Smooth muscle cell (in vitro differentiated cells): ENCODE measurements around the gene TXNDC16. TPM values are rescaled to one million over a fixed set of nuclear protein-coding genes. Genes with fewer than 3 reads are reported as not detected.

Experiments used
- DNase-seq: peaks from one replicate; lab custom pipeline; 2025; ENCODE audit not compliant: unreplicated experiment; lab: John Stamatoyannopoulos, UW
- H2AFZ ChIP-seq: fragments of 200-600 bp; sonication (generic); 2 replicates; pipeline ENCODE4 v1.6.0; 2016; ENCODE audit warnings: antibody characterized with exemption, low read depth, mild to moderate bottlenecking
- H3F3A ChIP-seq: fragments of 200-600 bp; sonication (generic); 2 replicates; pipeline ENCODE4 v1.6.0; 2017; ENCODE audit warnings: antibody characterized with exemption, low read depth
- H3K27ac ChIP-seq: fragments of 200-600 bp; sonication (generic); 2 replicates; pipeline ENCODE4 v1.5.1; 2016; ENCODE audit warnings: low read depth, mild to moderate bottlenecking
- H3K27me3 ChIP-seq: fragments of 200-600 bp; sonication (generic); 2 replicates; pipeline ENCODE4 v1.6.1; 2016; ENCODE audit warnings: low read depth, mild to moderate bottlenecking
- H3K36me3 ChIP-seq: fragments of 200-600 bp; sonication (generic); 2 replicates; pipeline ENCODE4 v1.5.1; 2016; ENCODE audit warnings: low read depth
- H3K4me1 ChIP-seq: fragments of 200-600 bp; sonication (generic); 2 replicates; pipeline ENCODE4 v1.5.1; 2016; ENCODE audit warnings: low read depth
- H3K4me2 ChIP-seq: fragments of 200-600 bp; sonication (generic); 2 replicates; pipeline ENCODE4 v1.6.0; 2016; ENCODE audit warnings: mild to moderate bottlenecking
- H3K4me3 ChIP-seq: fragments of 200-600 bp; sonication (generic); 2 replicates; pipeline ENCODE4 v1.5.1; 2016; ENCODE audit warnings: mild to moderate bottlenecking
- H3K79me2 ChIP-seq: fragments of 200-600 bp; sonication (generic); 2 replicates; pipeline ENCODE4 v1.6.0; 2016; ENCODE audit warnings: low read depth, mild to moderate bottlenecking
- H3K9ac ChIP-seq: fragments of 200-600 bp; sonication (generic); 2 replicates; pipeline ENCODE4 v1.6.0; 2016; ENCODE audit warnings: low read depth
- H3K9me3 ChIP-seq: fragments of 200-600 bp; sonication (generic); replicated peaks from 2 replicates; pipeline ENCODE4 v1.5.1; 2016; ENCODE audit warnings: low read depth
- H4K20me1 ChIP-seq: fragments of 200-600 bp; sonication (generic); 2 replicates; pipeline ENCODE4 v1.6.0; 2016; ENCODE audit warnings: low read depth
- CTCF ChIP-seq: fragments of 200-600 bp; sonication (generic); IDR thresholded peaks from 2 replicates; pipeline ENCODE4 v1.5.1; 2017; ENCODE audit warnings: borderline replicate concordance, mild to moderate bottlenecking, antibody characterized with exemption; ENCODE audit not compliant: insufficient read depth, poor library complexity, severe bottlenecking
- WGBS: methylation state at CpG from one replicate; pipeline ENCODE4 v1.1.7; 2016; ENCODE audit warnings: low lambda C conversion rate; 5-methylcytosine and 5-hydroxymethylcytosine counted together
- polyA plus RNA-seq: library from polyadenylated mRNA; unstranded; fragments of >200 nt; fragmentation: Nextera tagmentation; extraction: Ambion mirVana; gene quantifications from 2 replicates; pipeline ENCODE4 v1.2.1, GENCODE V29; 2016
- total RNA-seq: library from RNA; depleted of rRNA; stranded (reverse); fragments of >200 nt; gene quantifications from 2 replicates; pipeline ENCODE4 v1.2.3, GENCODE V29; 2014

The TXNDC16 gene
- total and polyA plus RNA-seq, 2 experiments from 2014 or later: 1.8 to 5.6 TPM

DNA sequence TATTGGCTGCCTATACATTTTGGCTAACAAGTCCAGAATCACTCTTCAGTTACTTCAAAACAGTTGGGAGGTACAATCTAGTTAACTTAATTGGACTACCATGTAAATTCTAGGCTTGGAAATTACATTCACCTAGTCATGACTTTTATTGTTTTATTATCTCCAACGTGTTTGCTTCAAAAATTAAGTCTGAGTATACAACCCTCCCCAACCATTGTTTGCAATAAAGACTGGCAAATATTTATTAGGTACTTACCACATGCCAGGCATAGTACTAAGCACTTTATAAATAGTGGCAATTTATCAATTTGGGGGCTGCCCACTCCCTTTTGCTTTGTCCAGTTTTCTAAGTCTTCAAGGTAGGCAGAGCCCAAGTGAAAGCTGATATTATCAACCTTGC, 30.3 kb downstream of the TXNDC16 start:
- no peak for TF ChIP-seq CTCF
- Histone ChIP-seq H2AFZ (no peak overlapping the region), H3K4me1 (no peaks in the 10 kb centered on the region), H3K79me2 (no peaks in the 10 kb centered on the region), H3K9ac (no peak overlapping the region), H3K27ac (no peak overlapping the region), H3K36me3 (no peaks in the 10 kb centered on the region), H3K27me3 (no peaks in the 10 kb centered on the region), H3F3A (no peaks in the 10 kb centered on the region), H3K4me3 (no peak overlapping the region), H3K4me2 (no peak overlapping the region), H3K9me3 (no peaks in the 10 kb centered on the region), H4K20me1 (no peaks in the 10 kb centered on the region)
- 40% methylated on average over 1 of the region's 1 CpG for WGBS
- no peak for DNase-seq

- no peaks in the 10 kb centered on the region for H3K4me1 ChIP-seq
- no peaks in the 10 kb centered on the region for H3K79me2 ChIP-seq
- no peaks in the 10 kb centered on the region for H3K36me3 ChIP-seq
- no peak for TF ChIP-seq CTCF
- 89% methylated on average over 4 of the region's 4 CpGs for WGBS
- no peak overlapping the region for H3K9ac ChIP-seq
- no peaks in the 10 kb centered on the region for H4K20me1 ChIP-seq
- H2AFZ ChIP-seq: no peak overlapping the region
- no peak overlapping the region for H3K4me3 ChIP-seq
- no peaks in the 10 kb centered on the region for H3F3A ChIP-seq
- no peak for DNase-seq
- no peak overlapping the region for H3K4me2 ChIP-seq
- no peak overlapping the region for H3K27ac ChIP-seq
- no peaks in the 10 kb centered on the region for H3K27me3 ChIP-seq
- H3K9me3 ChIP-seq: no peaks in the 10 kb centered on the region
Measured at GRCh38 chr14:52514046-52514811, 38.1 kb downstream of the TXNDC16 start.

DNA sequence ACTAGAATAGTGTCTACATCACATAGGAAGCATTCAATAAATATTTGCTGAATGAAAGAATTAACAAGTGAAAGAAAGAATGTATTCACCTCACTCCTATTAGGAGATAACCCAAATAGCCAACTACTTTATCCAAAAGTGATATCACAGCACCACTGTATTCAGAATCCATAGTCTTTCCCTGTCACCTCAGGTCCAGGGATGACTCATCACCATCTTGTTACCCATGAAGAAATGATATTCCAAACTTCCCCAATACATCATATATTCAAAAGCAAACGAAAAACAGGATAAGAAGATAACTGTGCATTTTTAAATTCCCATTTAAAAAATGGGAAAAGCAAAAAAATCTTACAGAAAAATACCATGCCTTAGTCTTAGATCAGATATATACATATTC, 39.1 kb downstream of the TXNDC16 start:
- WGBS: 91% methylated on average over 1 of the region's 1 CpG
- no peak overlapping the region for H3K9ac ChIP-seq
- no peak for DNase-seq
- H3K36me3 ChIP-seq: no peaks in the 10 kb centered on the region
- H3F3A ChIP-seq: no peaks in the 10 kb centered on the region
- no peaks in the 10 kb centered on the region for H3K79me2 ChIP-seq
- H3K4me3 ChIP-seq: no peak overlapping the region
- H3K9me3 ChIP-seq: no peaks in the 10 kb centered on the region
- H3K4me2 ChIP-seq: no peak overlapping the region
- H2AFZ ChIP-seq: no peak overlapping the region
- no peaks in the 10 kb centered on the region for H3K27me3 ChIP-seq
- H3K4me1 ChIP-seq: no peaks in the 10 kb centered on the region
- no peaks in the 10 kb centered on the region for H4K20me1 ChIP-seq
- no peak for TF ChIP-seq CTCF
- no peak overlapping the region for H3K27ac ChIP-seq

DNA sequence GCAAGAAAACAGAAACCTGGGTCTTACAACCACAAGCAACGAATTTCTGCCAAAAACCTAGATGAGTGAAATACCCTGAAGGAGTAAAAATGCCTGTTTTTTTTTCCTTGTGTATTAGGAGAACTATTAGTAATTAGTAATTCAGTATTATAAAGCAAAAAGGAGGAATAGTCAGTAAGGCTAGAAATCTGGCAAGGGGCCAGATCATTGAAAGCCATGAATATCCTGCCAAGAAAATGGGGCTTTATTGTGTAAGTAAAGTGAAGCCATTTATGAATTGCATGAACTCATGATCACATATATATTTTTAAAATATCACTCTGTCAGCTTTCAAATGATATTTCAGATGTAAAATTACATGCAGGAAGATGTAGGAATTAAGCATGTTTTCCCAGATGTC, 57.9 kb downstream of the TXNDC16 start:
- H3K36me3 ChIP-seq: no peaks in the 10 kb centered on the region
- no peaks in the 10 kb centered on the region for H3K79me2 ChIP-seq
- WGBS: 87% methylated on average over 1 of the region's 1 CpG
- no peak overlapping the region for H3K4me3 ChIP-seq
- H3K9me3 ChIP-seq: peaks cover 7% of the 10 kb centered on the region
- no peak for TF ChIP-seq CTCF
- no peaks in the 10 kb centered on the region for H3K4me1 ChIP-seq
- H3K9ac ChIP-seq: no peak overlapping the region
- no peaks in the 10 kb centered on the region for H4K20me1 ChIP-seq
- H3K27me3 ChIP-seq: no peaks in the 10 kb centered on the region
- no peak overlapping the region for H2AFZ ChIP-seq
- DNase-seq: no peak
- no peak overlapping the region for H3K4me2 ChIP-seq
- no peak overlapping the region for H3K27ac ChIP-seq
- H3F3A ChIP-seq: no peaks in the 10 kb centered on the region
